Kidney (tissue), 14 donors: ENCODE results near the gene COL11A2. TPM values are rescaled to one million over a fixed set of nuclear protein-coding genes. Genes with fewer than 3 reads are reported as not detected.

ENCODE experiments used
- DNase-seq, 5 donors: peaks; one replicate each; pipeline ENCODE4 v3.0.0-alpha.2; 2013 to 2020
- FAIRE-seq: peaks from 2 replicates; lab custom pipeline; 2012; peaks lifted over from hg19 to GRCh38; lab: Jason Lieb, UNC
- H3K27ac ChIP-seq, 2 donors: one replicate each; pipeline ENCODE4 v1.7.0; 2013; ENCODE audit warnings: low read depth in 2 of 2, low read length in 2 of 2, inconsistent platforms in 1 of 2
- H3K27me3 ChIP-seq: one replicate; pipeline ENCODE4 v1.7.1; 2013; ENCODE audit warnings: low read length, inconsistent platforms; ENCODE audit not compliant: control insufficient read depth, insufficient read depth
- H3K36me3 ChIP-seq, 3 donors: one replicate each; pipeline versions ENCODE4 v1.7.0 to v1.7.1; 2013; ENCODE audit warnings: low read length in 3 of 3, control low read depth in 1 of 3, inconsistent platforms in 1 of 3; ENCODE audit not compliant: insufficient read depth in 3 of 3, control insufficient read depth in 2 of 3
- H3K4me1 ChIP-seq, 3 donors: one replicate each; pipeline versions ENCODE4 v1.7.0 to v1.7.1; 2013; ENCODE audit warnings: low read length in 3 of 3, inconsistent platforms in 1 of 3, low read depth in 1 of 3; ENCODE audit not compliant: control insufficient read depth in 2 of 3, insufficient read depth in 2 of 3
- H3K4me3 ChIP-seq, 3 donors: one replicate each; pipeline versions ENCODE4 v1.7.0 to v1.8.1; 2013; ENCODE audit warnings: low read length in 3 of 3, control low read depth in 1 of 3, inconsistent platforms in 1 of 3
- H3K9ac ChIP-seq, 3 donors: one replicate each; pipeline versions ENCODE4 v1.7.0 to v1.7.1; 2013; ENCODE audit warnings: low read length in 3 of 3, control low read depth in 1 of 3, inconsistent platforms in 1 of 3
- H3K9me3 ChIP-seq, 3 donors: one replicate each; pipeline versions ENCODE4 v1.7.0 to v1.7.1; 2013; ENCODE audit warnings: low read length in 3 of 3, control low read depth in 1 of 3, inconsistent platforms in 1 of 3; ENCODE audit not compliant: control insufficient read depth in 2 of 3, insufficient read depth in 1 of 3
- intact Hi-C: fragments of 100-400 bp; cut with DNase I; formaldehyde crosslinking; loops from one replicate; pipeline ENCODE4 v1.11.1; 2022
- polyA plus RNA-seq: library from polyadenylated mRNA; stranded (reverse); fragments of 350-450 nt; fragmentation: Illumina TruSeq; extraction: RNeasy Lipid Tissue Mini Kit (QIAGEN cat#74804); gene quantifications from one replicate; pipeline ENCODE4 v1.2.3, GENCODE V29; 2014; ENCODE audit warnings: low read depth, low replicate concordance; ENCODE audit not compliant: insufficient read depth
- total RNA-seq: library from RNA; stranded (reverse); fragmentation: NEBNext Ultra II Directional; extraction: Animal tissue kit (Norgen Biotek cat#: 25700); gene quantifications from one replicate; pipeline ENCODE4 v1.2.1, GENCODE V29; 2021
- TF ChIP-seq, protein P1 (sequence below): IDR thresholded peaks from 3 replicates; pipeline ENCODE4 v1.5.1; 2012; ENCODE audit warnings: mild to moderate bottlenecking, moderate library complexity, borderline replicate concordance; ENCODE audit not compliant: insufficient read depth; ENCODE audit errors: extremely low read depth
- donor health status: control.
- donor health status: control.
- donor health status: control.
- donor health status: control.
- donor health status: control.
- donor health status: DM: yes; HTN: yes; CAD: no.
- donor health status: Normal renal cell carcinoma (clear cell type).

Gene COL11A2
- total and polyA plus RNA-seq, 2 donors from 2014 or later, result 0.85 to 2.3 TPM

DNA sequence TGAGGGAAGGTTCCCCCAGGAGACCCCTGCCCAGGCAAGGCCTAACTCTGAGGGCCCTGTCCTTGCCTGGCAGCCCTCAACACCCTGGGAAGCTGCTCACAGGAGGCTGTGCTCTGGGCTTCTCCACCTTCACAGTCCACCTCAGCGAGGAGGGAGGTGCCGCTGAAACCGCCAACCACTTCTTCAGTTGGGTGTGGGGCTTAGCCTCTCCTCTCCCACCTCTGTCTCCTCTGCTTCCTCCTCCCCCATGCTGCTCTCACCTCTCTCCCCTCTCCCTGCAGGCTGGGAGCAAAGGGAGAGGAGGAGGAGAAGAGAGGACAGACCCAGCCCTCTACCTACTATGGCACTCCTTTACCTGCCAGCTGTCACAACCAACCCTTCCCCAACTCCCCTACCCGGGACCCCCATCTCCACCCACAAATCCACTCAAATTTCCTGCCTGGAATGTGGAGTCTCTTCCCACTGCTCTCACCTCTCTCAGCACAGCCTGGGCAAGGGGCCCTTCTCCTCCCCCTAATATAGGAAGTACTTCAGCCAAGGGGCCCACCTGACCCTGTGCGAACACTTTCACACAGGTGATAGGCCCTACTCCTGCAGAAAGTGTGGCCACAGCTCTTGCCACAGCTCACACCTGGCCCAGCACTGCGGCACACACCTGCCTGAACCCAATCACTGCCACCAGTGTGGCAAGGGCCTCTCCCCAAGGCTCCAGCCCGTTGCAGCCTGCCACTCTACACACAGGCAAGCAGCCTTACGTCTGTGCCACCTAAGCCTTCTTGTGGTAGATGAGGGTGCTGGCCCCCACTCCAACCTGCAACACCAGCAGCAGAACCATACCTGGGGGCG is 23.2 kb upstream of the COL11A2 start:
- no peak overlapping the region for H3K9ac ChIP-seq
- no peaks in the 10 kb centered on the region for H3K9me3 ChIP-seq
- peak in 1 of 5 donors; percentile 70 for DNase-seq
- H3K27ac ChIP-seq, result no peak overlapping the region
- peaks cover 0 to 9% (median 0%) of the 10 kb centered on the region in 3 donors for H3K36me3 ChIP-seq
- intact Hi-C loops, result no loop called here
- TF ChIP-seq, protein P1, sequence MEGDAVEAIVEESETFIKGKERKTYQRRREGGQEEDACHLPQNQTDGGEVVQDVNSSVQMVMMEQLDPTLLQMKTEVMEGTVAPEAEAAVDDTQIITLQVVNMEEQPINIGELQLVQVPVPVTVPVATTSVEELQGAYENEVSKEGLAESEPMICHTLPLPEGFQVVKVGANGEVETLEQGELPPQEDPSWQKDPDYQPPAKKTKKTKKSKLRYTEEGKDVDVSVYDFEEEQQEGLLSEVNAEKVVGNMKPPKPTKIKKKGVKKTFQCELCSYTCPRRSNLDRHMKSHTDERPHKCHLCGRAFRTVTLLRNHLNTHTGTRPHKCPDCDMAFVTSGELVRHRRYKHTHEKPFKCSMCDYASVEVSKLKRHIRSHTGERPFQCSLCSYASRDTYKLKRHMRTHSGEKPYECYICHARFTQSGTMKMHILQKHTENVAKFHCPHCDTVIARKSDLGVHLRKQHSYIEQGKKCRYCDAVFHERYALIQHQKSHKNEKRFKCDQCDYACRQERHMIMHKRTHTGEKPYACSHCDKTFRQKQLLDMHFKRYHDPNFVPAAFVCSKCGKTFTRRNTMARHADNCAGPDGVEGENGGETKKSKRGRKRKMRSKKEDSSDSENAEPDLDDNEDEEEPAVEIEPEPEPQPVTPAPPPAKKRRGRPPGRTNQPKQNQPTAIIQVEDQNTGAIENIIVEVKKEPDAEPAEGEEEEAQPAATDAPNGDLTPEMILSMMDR, result no peak
- no peak for FAIRE-seq
- peaks cover 0 to 12% (median 4%) of the 10 kb centered on the region in 3 donors for H3K4me1 ChIP-seq
- H3K4me3 ChIP-seq, result no peak overlapping the region
- no peaks in the 10 kb centered on the region for H3K27me3 ChIP-seq

DNA sequence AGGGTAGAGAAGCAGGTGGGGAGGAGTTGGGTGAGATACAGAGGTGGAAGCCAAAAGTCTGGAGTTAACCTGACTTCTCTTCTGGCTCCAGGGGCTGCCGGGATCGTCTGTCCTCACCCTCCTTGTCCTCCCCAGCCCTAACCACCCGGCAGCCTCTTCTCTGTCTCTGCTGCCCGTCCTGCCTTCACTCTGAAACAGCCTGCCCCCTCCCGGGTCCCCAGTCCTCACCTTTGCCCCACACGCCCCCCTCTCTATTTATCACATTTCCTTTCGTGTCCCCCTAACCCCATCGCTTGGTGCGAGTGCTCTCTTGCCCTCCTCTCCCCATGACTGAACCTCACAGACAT is 21.7 kb upstream of the COL11A2 start:
- FAIRE-seq (no peak), DNase-seq (no peak)
- Histone ChIP-seq H3K4me3 (peak overlapping the region in 2 of 3 donors; percentile 45 to 59), H3K9me3 (no peaks in the 10 kb centered on the region), H3K4me1 (peaks cover 0 to 13% (median 4%) of the 10 kb centered on the region in 3 donors), H3K9ac (peak overlapping the region in 2 of 3 donors; percentile 14 to 71), H3K27me3 (no peaks in the 10 kb centered on the region), H3K27ac (no peak overlapping the region), H3K36me3 (peaks cover 0 to 18% (median 6%) of the 10 kb centered on the region in 3 donors)
- intact Hi-C loops, result no loop called here
- TF ChIP-seq, protein P1, result no peak

- intact Hi-C loops, result no loop called here
- Histone ChIP-seq H3K4me3 (peak overlapping the region; percentile 45 to 59 (median 48)), H3K36me3 (peaks cover 0 to 18% (median 6%) of the 10 kb centered on the region in 3 donors), H3K9me3 (no peaks in the 10 kb centered on the region), H3K27me3 (no peaks in the 10 kb centered on the region), H3K9ac (peak overlapping the region; percentile 14 to 71 (median 41)), H3K4me1 (peaks cover 0 to 16% (median 4%) of the 10 kb centered on the region in 3 donors), H3K27ac (no peak overlapping the region)
- TF ChIP-seq, protein P1, result no peak
- DNase-seq (peak in 2 of 5 donors; percentile 57 to 80), FAIRE-seq (no peak)
Observed at GRCh38 chr6:33213166-33213988, 21.1 kb upstream of the COL11A2 start.
